NB4 (cell line): ENCODE results near the gene FN1.
"Not testable (repeated sequence)": the region's sequence is repeated elsewhere in the genome, so short reads cannot be mapped to it uniquely, and the experiment has no call there.

Source experiments
- POLR2A ChIP-seq: IDR thresholded peaks from 2 replicates; pipeline ENCODE4 v1.6.1; 2011; ENCODE audit warnings: mild to moderate bottlenecking; ENCODE audit not compliant: insufficient read length; ENCODE audit errors: extremely low read depth
- TF ChIP-seq, protein P1 (sequence below): IDR thresholded peaks from one replicate; pipeline ENCODE4 v1.5.1; 2012; ENCODE audit warnings: low read depth, low read length

DNA sequence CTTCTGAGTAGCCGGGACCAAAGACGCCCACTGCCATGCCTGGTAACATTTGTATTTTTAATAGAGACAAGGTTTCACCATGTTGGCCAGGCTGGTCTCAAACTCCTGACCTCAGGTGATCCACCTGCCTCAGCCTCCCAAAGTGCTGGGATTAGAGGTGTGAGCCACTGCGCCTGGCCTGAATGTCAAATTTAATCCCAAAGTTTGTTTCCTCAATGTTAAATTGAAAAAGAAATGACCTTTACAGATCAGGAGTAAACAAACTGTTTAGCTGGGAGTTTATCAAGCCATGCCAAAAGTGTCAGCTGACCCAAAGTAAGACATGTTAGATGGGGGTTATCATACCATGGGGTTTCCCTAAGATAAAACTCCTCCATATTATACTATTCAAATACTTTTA, 75.8 kb downstream of the FN1 start:
- TF ChIP-seq, protein P1, sequence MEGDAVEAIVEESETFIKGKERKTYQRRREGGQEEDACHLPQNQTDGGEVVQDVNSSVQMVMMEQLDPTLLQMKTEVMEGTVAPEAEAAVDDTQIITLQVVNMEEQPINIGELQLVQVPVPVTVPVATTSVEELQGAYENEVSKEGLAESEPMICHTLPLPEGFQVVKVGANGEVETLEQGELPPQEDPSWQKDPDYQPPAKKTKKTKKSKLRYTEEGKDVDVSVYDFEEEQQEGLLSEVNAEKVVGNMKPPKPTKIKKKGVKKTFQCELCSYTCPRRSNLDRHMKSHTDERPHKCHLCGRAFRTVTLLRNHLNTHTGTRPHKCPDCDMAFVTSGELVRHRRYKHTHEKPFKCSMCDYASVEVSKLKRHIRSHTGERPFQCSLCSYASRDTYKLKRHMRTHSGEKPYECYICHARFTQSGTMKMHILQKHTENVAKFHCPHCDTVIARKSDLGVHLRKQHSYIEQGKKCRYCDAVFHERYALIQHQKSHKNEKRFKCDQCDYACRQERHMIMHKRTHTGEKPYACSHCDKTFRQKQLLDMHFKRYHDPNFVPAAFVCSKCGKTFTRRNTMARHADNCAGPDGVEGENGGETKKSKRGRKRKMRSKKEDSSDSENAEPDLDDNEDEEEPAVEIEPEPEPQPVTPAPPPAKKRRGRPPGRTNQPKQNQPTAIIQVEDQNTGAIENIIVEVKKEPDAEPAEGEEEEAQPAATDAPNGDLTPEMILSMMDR: not testable (repeated sequence)
- TF ChIP-seq POLR2A: not testable (repeated sequence)
